Measurements from ENCODE around the gene CCL27. TPM values are rescaled to one million over a fixed set of nuclear protein-coding genes. Genes with fewer than 3 reads are reported as not detected.

CCL27 gene
- total and polyA plus RNA-seq, 2 of the 8 experiments (the other 6 are each of a cell fraction or from before 2014, with no cell fraction given): 0.42 TPM; not detected in 1

DNA sequence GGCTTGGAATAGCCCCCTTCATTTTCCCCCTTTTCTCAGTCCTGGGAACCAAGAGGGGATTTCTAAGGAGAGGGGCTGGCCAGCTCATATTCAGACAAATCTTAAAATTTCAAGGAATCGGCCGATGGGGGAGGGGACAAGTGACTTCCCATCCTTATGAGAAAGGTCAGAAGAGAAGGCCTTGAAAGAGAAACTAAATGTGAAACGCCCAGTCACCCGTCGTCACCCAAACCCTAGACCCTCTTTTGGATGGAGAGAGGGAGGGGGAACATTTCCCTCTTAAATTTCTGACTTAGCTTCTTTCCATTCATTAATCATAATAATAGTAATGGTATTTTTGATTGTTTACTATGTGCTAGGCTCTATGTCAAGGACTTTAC lies 29.5 kb upstream of the CCL27 start (continued):
- TF ChIP-seq, protein P1, sequence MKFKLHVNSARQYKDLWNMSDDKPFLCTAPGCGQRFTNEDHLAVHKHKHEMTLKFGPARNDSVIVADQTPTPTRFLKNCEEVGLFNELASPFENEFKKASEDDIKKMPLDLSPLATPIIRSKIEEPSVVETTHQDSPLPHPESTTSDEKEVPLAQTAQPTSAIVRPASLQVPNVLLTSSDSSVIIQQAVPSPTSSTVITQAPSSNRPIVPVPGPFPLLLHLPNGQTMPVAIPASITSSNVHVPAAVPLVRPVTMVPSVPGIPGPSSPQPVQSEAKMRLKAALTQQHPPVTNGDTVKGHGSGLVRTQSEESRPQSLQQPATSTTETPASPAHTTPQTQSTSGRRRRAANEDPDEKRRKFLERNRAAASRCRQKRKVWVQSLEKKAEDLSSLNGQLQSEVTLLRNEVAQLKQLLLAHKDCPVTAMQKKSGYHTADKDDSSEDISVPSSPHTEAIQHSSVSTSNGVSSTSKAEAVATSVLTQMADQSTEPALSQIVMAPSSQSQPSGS (IDR thresholded peaks at IDR 0.05; ENCODE audit: low read length): no peak
- TF ChIP-seq SIX5 (IDR thresholded peaks at IDR 0.05; ENCODE audit: low read depth, low read length) (no peak), TAF1 (IDR thresholded peaks at IDR 0.05; ENCODE audit: low read depth, low read length) (no peak), CREB1 (IDR thresholded peaks at IDR 0.05) (no peak), KDM1A (IDR thresholded peaks at IDR 0.05; ENCODE audit: borderline replicate concordance, low read length) (no peak), NRF1 (IDR thresholded peaks at IDR 0.05; ENCODE audit: low read depth, low read length) (no peak), CBX8 (IDR thresholded peaks at IDR 0.05; ENCODE audit: borderline replicate concordance, low read depth, low read length) (no peak)

Data from H1 (cell line).